HepG2 (cell line): ENCODE data around the gene ZBTB48. TPM values are rescaled to one million over a fixed set of nuclear protein-coding genes. Genes with fewer than 3 reads are reported as not detected.
A peak's percentile ranks its signal among the peaks of the same experiment; 100 is the strongest.

Experiments
- ATAC-seq: fragments of 200-7000 bp; cut with Tn5 transposase; 3 replicates; pipeline ENCODE4 v1.9.1; 2020; ENCODE audit warnings: mild to moderate bottlenecking, moderate library complexity
- BruUV-seq: library from RNA; stranded (reverse); fragments of 400-500 nt; replicated peaks from 2 replicates; lab custom pipeline; 2021; lab: Mats Ljungman, UMichigan
- CTCF ChIA-PET: fragments of 300-600 bp; formaldehyde crosslinking; extraction: SDS; loops from one replicate; lab custom pipeline; 2021; ENCODE audit warnings: low total read pairs, inconsistent platforms, low intra/inter-chr PET ratio; lab: Yijun Ruan, JAX
- POLR2A ChIA-PET: fragments of 350-600 bp; sonication (Branson Sonifier 250); formaldehyde crosslinking; loops from one replicate; lab custom pipeline; 2020; ENCODE audit warnings: antibody characterized with exemption, inconsistent platforms; lab: Yijun Ruan, JAX
- DNase-seq: peaks from one replicate; pipeline ENCODE4 v3.0.0-alpha.2; 2015; ENCODE audit warnings: low spot score
- FAIRE-seq: peaks from 3 replicates; lab custom pipeline; 2011; peaks lifted over from hg19 to GRCh38; lab: Jason Lieb, UNC
- H2AFZ ChIP-seq: one replicate; pipeline ENCODE4 v1.6.1; 2011; ENCODE audit warnings: low read length, inconsistent platforms
- H3K27ac ChIP-seq: fragments of 300-600 bp; 3 replicates; pipeline ENCODE4 v1.8.0; 2011; ENCODE audit warnings: mixed run types, mild to moderate bottlenecking, mixed read lengths, low read length, inconsistent platforms; ENCODE audit not compliant: insufficient read depth; ENCODE audit errors: extremely low read length
- H3K27me3 ChIP-seq, 2 experiments: fragments of 200-600 bp in 1 of 2; 2 replicates in 1 of 2; 3 replicates in 1 of 2; pipeline versions ENCODE4 v1.6.0 to v1.8.0; 2011; ENCODE audit warnings: low read length in 2 of 2, mild to moderate bottlenecking in 2 of 2, moderate library complexity in 2 of 2, inconsistent platforms in 1 of 2; ENCODE audit not compliant: insufficient read depth in 2 of 2, control insufficient read depth in 1 of 2
- H3K36me3 ChIP-seq, 2 experiments: fragments of 200-600 bp in 1 of 2; replicated peaks in 1 of 2; 2 replicates in 1 of 2; 3 replicates in 1 of 2; pipeline versions ENCODE4 v1.5.1 to v1.8.0; 2011; ENCODE audit warnings: low read length in 2 of 2, inconsistent platforms in 1 of 2; ENCODE audit not compliant: insufficient read depth in 2 of 2, control insufficient read depth in 1 of 2
- H3K4me1 ChIP-seq: 2 replicates; pipeline ENCODE4 v1.5.1; 2012; ENCODE audit warnings: low read length, inconsistent platforms; ENCODE audit not compliant: insufficient read depth
- H3K4me2 ChIP-seq: 2 replicates; pipeline ENCODE4 v1.6.0; 2011; ENCODE audit warnings: low read depth, low read length, inconsistent platforms
- H3K4me3 ChIP-seq, 3 experiments: fragments of 200-600 bp in 1 of 3; sonication (generic), shearing (Covaris generic) in 1 of 3; replicated peaks in 1 of 3; 2 replicates each; pipeline ENCODE4 v1.5.1; 2011 to 2016; ENCODE audit warnings: low read length in 3 of 3, inconsistent platforms in 2 of 3, low read depth in 2 of 3, mild to moderate bottlenecking in 2 of 3, control low read depth in 1 of 3, mixed read lengths in 1 of 3; ENCODE audit not compliant: insufficient read depth in 1 of 3
- H3K79me2 ChIP-seq: one replicate; pipeline ENCODE4 v1.6.1; 2011; ENCODE audit warnings: low read length, inconsistent platforms; ENCODE audit not compliant: insufficient read depth
- H3K9ac ChIP-seq: 2 replicates; pipeline ENCODE4 v1.6.0; 2011; ENCODE audit warnings: mild to moderate bottlenecking, low read depth, low read length, inconsistent platforms; ENCODE audit not compliant: insufficient read depth
- H3K9me3 ChIP-seq: 2 replicates; pipeline ENCODE4 v1.5.1; 2012; ENCODE audit warnings: mild to moderate bottlenecking, low read length
- H4K20me1 ChIP-seq: 2 replicates; pipeline ENCODE4 v1.6.0; 2011; ENCODE audit warnings: inconsistent platforms, mild to moderate bottlenecking, low read length, moderate library complexity; ENCODE audit not compliant: insufficient read depth
- CBX2 ChIP-seq, 2 experiments: fragments of 200-600 bp in 1 of 2; sonication (generic); formaldehyde crosslinking in 1 of 2; IDR thresholded peaks; 2 replicates each; pipeline versions ENCODE4 v1.7.0 to v1.8.1; 2018 to 2022; ENCODE audit warnings: low read depth in 2 of 2, low read length in 1 of 2, mild to moderate bottlenecking in 1 of 2, missing genetic modification reagents in 1 of 2
- CBX5 ChIP-seq: sonication (generic); formaldehyde crosslinking; IDR thresholded peaks from 2 replicates; pipeline ENCODE4 v1.4.0; 2020; ENCODE audit warnings: missing genetic modification reagents, borderline replicate concordance
- IRF9 ChIP-seq: sonication (generic); formaldehyde crosslinking; IDR thresholded peaks from 2 replicates; pipeline ENCODE4 v1.8.0; 2022; ENCODE audit warnings: missing genetic modification reagents, mild to moderate bottlenecking, borderline replicate concordance
- MTERF4 ChIP-seq: sonication (generic); formaldehyde crosslinking; IDR thresholded peaks from 2 replicates; pipeline ENCODE4 v1.8.0; 2023; ENCODE audit warnings: mild to moderate bottlenecking, missing genetic modification reagents
- RAD21 ChIP-seq: fragments of 450-650 bp; formaldehyde crosslinking; IDR thresholded peaks from 2 replicates; pipeline ENCODE4 v1.5.0; 2020; ENCODE audit warnings: mild to moderate bottlenecking
- RXRA ChIP-seq: sonication (generic); formaldehyde crosslinking; IDR thresholded peaks from 2 replicates; pipeline ENCODE4 v1.5.1; 2020; ENCODE audit warnings: missing genetic modification reagents
- U2AF2 ChIP-seq: fragments of 200-400 bp; formaldehyde crosslinking; IDR thresholded peaks from 2 replicates; pipeline ENCODE4 v1.6.1; 2017; ENCODE audit warnings: low read depth, mild to moderate bottlenecking, low read length
- ZBTB7B ChIP-seq: sonication (generic); formaldehyde crosslinking; IDR thresholded peaks from 2 replicates; pipeline ENCODE4 v1.4.0; 2020; ENCODE audit warnings: missing genetic modification reagents
- ZFP90 ChIP-seq: sonication (generic); formaldehyde crosslinking; IDR thresholded peaks from 2 replicates; pipeline ENCODE4 v1.8.0; 2022; ENCODE audit warnings: missing genetic modification reagents, mild to moderate bottlenecking, inconsistent platforms, borderline replicate concordance
- WGBS: methylation state at CpG from one replicate; pipeline ENCODE4 v1.1.6; 2017; ENCODE audit warnings: low lambda C conversion rate; 5-methylcytosine and 5-hydroxymethylcytosine counted together
- in situ Hi-C: cut with HindIII; loops from 2 replicates; pipeline ENCODE4 v1.10.0; 2017; ENCODE audit warnings: low pct_unique_long_range_greater_than_20kb; ENCODE audit not compliant: extremely low pct_ligation_motif_present
- intact Hi-C: fragments of 100-400 bp; cut with micrococcal nuclease; formaldehyde crosslinking; loops from one replicate; pipeline ENCODE4 v1.10.0; 2022; ENCODE audit not compliant: unreplicated experiment
- polyA plus RNA-seq, 8 experiments: library from polyadenylated mRNA; depleted of rRNA in 3 of 8; stranded (reverse) in 7 of 8; unstranded in 1 of 8; fragments of >200 nt; fragmentation: Illumina TruSeq in 4 of 8; extraction: Trizol in 4 of 8; gene quantifications; 2 replicates each; pipeline versions ENCODE4 v1.2.1 to v1.2.3, GENCODE V29; 2011 to 2016; ENCODE audit warnings: low read depth in 4 of 8, missing spikeins in 1 of 8, mixed read lengths in 1 of 8; ENCODE audit not compliant: insufficient read depth in 1 of 8
- total RNA-seq, 5 experiments: library from RNA; depleted of rRNA; stranded (reverse); fragments of >200 nt; fragmentation: Illumina TruSeq; extraction: Trizol; gene quantifications; 2 replicates each; pipeline ENCODE4 v1.2.3, GENCODE V29; 2016; ENCODE audit warnings: low read depth in 1 of 5

ZBTB48 gene
- total and polyA plus RNA-seq, 2 of the 13 experiments (the other 11 are each of a cell fraction or from before 2014, with no cell fraction given) = 13.0 to 17.1 TPM

DNA sequence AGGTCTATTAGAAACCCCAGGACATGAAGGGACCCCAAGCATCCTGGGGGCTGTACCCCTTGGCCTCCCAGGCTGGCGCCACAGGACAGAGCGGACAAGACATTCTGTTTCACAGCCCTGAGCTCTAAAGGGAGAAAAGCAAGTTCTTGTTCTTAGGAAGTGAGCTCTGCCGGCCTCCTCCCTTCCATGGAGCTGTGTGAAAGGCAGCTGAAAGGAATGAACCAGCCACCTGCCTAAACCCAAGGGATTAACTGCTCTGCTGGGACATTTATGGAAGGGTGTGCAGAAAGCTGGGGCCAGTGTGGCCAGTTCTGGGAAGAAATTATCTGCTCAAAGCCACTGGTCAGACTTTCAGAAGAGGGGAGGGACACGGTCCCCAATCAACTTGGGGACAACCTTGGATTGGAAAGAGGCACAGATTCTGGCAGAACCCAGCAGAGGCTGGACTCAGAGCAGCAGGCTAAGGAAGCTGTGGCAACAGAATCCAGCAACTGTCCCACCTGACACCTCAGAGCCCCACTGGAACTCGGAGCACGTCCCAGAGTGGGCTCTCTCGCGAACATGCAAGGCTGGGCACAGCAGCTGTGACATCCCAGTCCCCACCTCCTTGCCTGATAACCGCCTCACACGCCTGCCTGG, 20.7 kb downstream of the ZBTB48 start:
- FAIRE-seq (no peak), ATAC-seq (no peak), DNase-seq (no peak)
- peaks cover 51% of the 10 kb centered on the region for H4K20me1 ChIP-seq
- intact Hi-C loops = loop anchor here (2.0 kb wide), 1 partner anchor 22 kb away; the partner anchor contains the start of gene ZBTB48
- no peak overlapping the region for H2AFZ ChIP-seq
- TSS peak; percentile 39 for BruUV-seq
- H3K4me1 ChIP-seq = peaks cover 52% of the 10 kb centered on the region
- no peaks in the 10 kb centered on the region for H3K9me3 ChIP-seq
- H3K27me3 ChIP-seq = no peaks in the 10 kb centered on the region; a peak in 1 of 5 replicates
- peak overlapping the region; percentile 100 for H3K27ac ChIP-seq
- H3K4me2 ChIP-seq = peak overlapping the region; percentile 97
- ChIA-PET CTCF (no interaction called here), POLR2A (interaction anchor here (1.3 to 7.1 kb wide), 8 partner anchors 9 to 110 kb away, joined by 4 to 113 read pairs (median 6); partner anchors contain the start of genes NOL9, PHF13, PLEKHG5 and TAS1R1)
- TF ChIP-seq ZFP90 (CRISPR knock-in tag) (0 out of 2 replicates have a peak, but pooled peaks have one; percentile 15), CBX2 (IDR thresholded peaks at IDR 0.05; ENCODE audit: low read depth, low read length) (no peak), CBX2 (CRISPR knock-in tag; IDR thresholded peaks at IDR 0.05; ENCODE audit: low read depth) (peak; percentile 75; the same call in 1 of the 2 replicates), RXRA (0 out of 2 replicates have a peak, but pooled peaks have one; percentile 23), CBX5 (CRISPR knock-in tag) (0 out of 2 replicates have a peak, but pooled peaks have one; percentile 2), U2AF2 (no peak), RAD21 (CRISPR knock-in tag) (peak; percentile 10; the same call in 1 of the 2 replicates), IRF9 (CRISPR knock-in tag) (0 out of 2 replicates have a peak, but pooled peaks have one; percentile 45), MTERF4 (CRISPR knock-in tag) (no peak), ZBTB7B (CRISPR knock-in tag) (0 out of 2 replicates have a peak, but pooled peaks have one; percentile 27)
- in situ Hi-C loops = no loop called here
- H3K9ac ChIP-seq = peak overlapping the region; percentile 87
- peaks cover 56% of the 10 kb centered on the region for H3K79me2 ChIP-seq
- H3K36me3 ChIP-seq = peaks cover 22 to 39% of the 10 kb centered on the region in 2 experiments
- H3K4me3 ChIP-seq = peak overlapping the region; percentile 77 to 93 (median 92)
- WGBS = 24% methylated on average over 8 of the region's 10 CpGs
